Sigmoid colon (tissue), 4 donors: ENCODE measurements around the gene GAL3ST2.

ENCODE experiments used
- POLR2AphosphoS5 ChIP-seq, 4 donors: sonication (generic); formaldehyde crosslinking; IDR thresholded peaks; one replicate each; pipeline ENCODE4 v1.6.1; 2017; ENCODE audit warnings: antibody characterized with exemption in 4 of 4
- TF ChIP-seq, protein P1 (sequence below), 4 experiments: fragments of 450-650 bp in 3 of 4; fragments of 200-600 bp in 1 of 4; IDR thresholded peaks; one replicate each; pipeline ENCODE4 v1.5.1; 2016 to 2019; ENCODE audit warnings: antibody characterized with exemption in 4 of 4, mild to moderate bottlenecking in 3 of 4, moderate library complexity in 2 of 4

- TF ChIP-seq, protein P1, sequence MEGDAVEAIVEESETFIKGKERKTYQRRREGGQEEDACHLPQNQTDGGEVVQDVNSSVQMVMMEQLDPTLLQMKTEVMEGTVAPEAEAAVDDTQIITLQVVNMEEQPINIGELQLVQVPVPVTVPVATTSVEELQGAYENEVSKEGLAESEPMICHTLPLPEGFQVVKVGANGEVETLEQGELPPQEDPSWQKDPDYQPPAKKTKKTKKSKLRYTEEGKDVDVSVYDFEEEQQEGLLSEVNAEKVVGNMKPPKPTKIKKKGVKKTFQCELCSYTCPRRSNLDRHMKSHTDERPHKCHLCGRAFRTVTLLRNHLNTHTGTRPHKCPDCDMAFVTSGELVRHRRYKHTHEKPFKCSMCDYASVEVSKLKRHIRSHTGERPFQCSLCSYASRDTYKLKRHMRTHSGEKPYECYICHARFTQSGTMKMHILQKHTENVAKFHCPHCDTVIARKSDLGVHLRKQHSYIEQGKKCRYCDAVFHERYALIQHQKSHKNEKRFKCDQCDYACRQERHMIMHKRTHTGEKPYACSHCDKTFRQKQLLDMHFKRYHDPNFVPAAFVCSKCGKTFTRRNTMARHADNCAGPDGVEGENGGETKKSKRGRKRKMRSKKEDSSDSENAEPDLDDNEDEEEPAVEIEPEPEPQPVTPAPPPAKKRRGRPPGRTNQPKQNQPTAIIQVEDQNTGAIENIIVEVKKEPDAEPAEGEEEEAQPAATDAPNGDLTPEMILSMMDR (IDR thresholded peaks at IDR 0.05), result no peak
- TF ChIP-seq POLR2AphosphoS5 (IDR thresholded peaks at IDR 0.05), result no peak
These were observed 43.0 kb upstream of the GAL3ST2 start for GRCh38 chr2:241733391-241734207.
